Measurements from ENCODE around the gene RNF181. TPM values are rescaled to one million over a fixed set of nuclear protein-coding genes. Genes with fewer than 3 reads are reported as not detected.

Gene RNF181
- total RNA-seq, 1 donor from 2014 or later, result 155 TPM

GRCh38 chr2:85560812-85561279, 34.7 kb upstream of the RNF181 start:
- Mint-ChIP-seq H3K4me1 (ENCODE audit: unreplicated experiment) (peaks cover 31% of the 10 kb centered on the region), H3K27me3 (ENCODE audit: unreplicated experiment) (peaks cover 7% of the 10 kb centered on the region), H3K36me3 (ENCODE audit: low read depth, unreplicated experiment) (peaks cover 9% of the 10 kb centered on the region), H3K4me3 (ENCODE audit: unreplicated experiment) (peak overlapping the region; percentile 98), H3K27ac (ENCODE audit: unreplicated experiment) (peak overlapping the region; percentile 85), H3K9me3 (ENCODE audit: unreplicated experiment) (no peaks in the 10 kb centered on the region)
- no peak for DNase-seq (ENCODE audit: low spot score)
- no peak for TF ChIP-seq CTCF (IDR thresholded peaks at IDR 0.05; ENCODE audit: unreplicated experiment)

- Mint-ChIP-seq H3K36me3 (ENCODE audit: low read depth, unreplicated experiment) (peaks cover 9% of the 10 kb centered on the region), H3K27me3 (ENCODE audit: unreplicated experiment) (peaks cover 7% of the 10 kb centered on the region), H3K27ac (ENCODE audit: unreplicated experiment) (peak within 1 kb of the TSS; percentile 95), H3K9me3 (ENCODE audit: unreplicated experiment) (no peaks in the 10 kb centered on the region), H3K4me3 (ENCODE audit: unreplicated experiment) (peak within 1 kb of the TSS; percentile 98), H3K4me1 (ENCODE audit: unreplicated experiment) (peaks cover 29% of the 10 kb centered on the region)
- TF ChIP-seq CTCF (IDR thresholded peaks at IDR 0.05; ENCODE audit: unreplicated experiment), result no peak
- peak; percentile 95 for DNase-seq (ENCODE audit: low spot score)
Measured at GRCh38 chr2:85561280-85562212, 34.0 kb upstream of the RNF181 start, which contains the start of gene GGCX. GGCX (minus strand) TSS chr2:85561493; CDS start chr2:85561428, 65 bp downstream.

GRCh38 chr2:85564144-85564563, 31.4 kb upstream of the RNF181 start:
- H3K9me3 Mint-ChIP-seq (ENCODE audit: unreplicated experiment), result no peaks in the 10 kb centered on the region
- H3K36me3 Mint-ChIP-seq (ENCODE audit: low read depth, unreplicated experiment), result peaks cover 9% of the 10 kb centered on the region
- no peak overlapping the region for H3K27ac Mint-ChIP-seq (ENCODE audit: unreplicated experiment)
- H3K27me3 Mint-ChIP-seq (ENCODE audit: unreplicated experiment), result peaks cover 3% of the 10 kb centered on the region
- peaks cover 24% of the 10 kb centered on the region for H3K4me1 Mint-ChIP-seq (ENCODE audit: unreplicated experiment)
- no peak for TF ChIP-seq CTCF (IDR thresholded peaks at IDR 0.05; ENCODE audit: unreplicated experiment)
- H3K4me3 Mint-ChIP-seq (ENCODE audit: unreplicated experiment), result peak overlapping the region; percentile 14
- no peak for DNase-seq (ENCODE audit: low spot score)

GRCh38 chr2:85566265-85566664, 29.3 kb upstream of the RNF181 start:
- H3K4me3 Mint-ChIP-seq (ENCODE audit: unreplicated experiment), result no peak overlapping the region
- no peaks in the 10 kb centered on the region for H3K36me3 Mint-ChIP-seq (ENCODE audit: low read depth, unreplicated experiment)
- peaks cover 2% of the 10 kb centered on the region for H3K27me3 Mint-ChIP-seq (ENCODE audit: unreplicated experiment)
- H3K4me1 Mint-ChIP-seq (ENCODE audit: unreplicated experiment), result peaks cover 8% of the 10 kb centered on the region
- no peak for TF ChIP-seq CTCF (IDR thresholded peaks at IDR 0.05; ENCODE audit: unreplicated experiment)
- no peaks in the 10 kb centered on the region for H3K9me3 Mint-ChIP-seq (ENCODE audit: unreplicated experiment)
- no peak overlapping the region for H3K27ac Mint-ChIP-seq (ENCODE audit: unreplicated experiment)
- DNase-seq (ENCODE audit: low spot score), result no peak

- no peak for TF ChIP-seq CTCF (IDR thresholded peaks at IDR 0.05; ENCODE audit: unreplicated experiment)
- Mint-ChIP-seq H3K4me3 (ENCODE audit: unreplicated experiment) (no peak overlapping the region), H3K36me3 (ENCODE audit: low read depth, unreplicated experiment) (peaks cover 3% of the 10 kb centered on the region), H3K27ac (ENCODE audit: unreplicated experiment) (peak overlapping the region; percentile 96), H3K27me3 (ENCODE audit: unreplicated experiment) (peaks cover 6% of the 10 kb centered on the region), H3K4me1 (ENCODE audit: unreplicated experiment) (peaks cover 37% of the 10 kb centered on the region), H3K9me3 (ENCODE audit: unreplicated experiment) (no peaks in the 10 kb centered on the region)
- no peak for DNase-seq (ENCODE audit: low spot score)
Measured at GRCh38 chr2:85575739-85576138, 19.8 kb upstream of the RNF181 start.
